ENCODE data around the gene B4GALT3. TPM values are rescaled to one million over a fixed set of nuclear protein-coding genes. Genes with fewer than 3 reads are reported as not detected.

Gene B4GALT3
- polyA plus RNA-seq, 1 donor = 38.4 TPM

- Histone ChIP-seq H3K4me1 (ENCODE audit: control insufficient read depth, insufficient read depth, low read length) (peaks cover 10% of the 10 kb centered on the region), H3K27me3 (ENCODE audit: control insufficient read depth, insufficient read depth, low read length) (no peaks in the 10 kb centered on the region), H3K9me3 (ENCODE audit: control insufficient read depth, low read depth, low read length) (no peaks in the 10 kb centered on the region), H3K4me3 (ENCODE audit: low read length) (no peak overlapping the region), H3K36me3 (ENCODE audit: control insufficient read depth, insufficient read depth, low read length) (peaks cover 60% of the 10 kb centered on the region), H3K27ac (ENCODE audit: low read length) (no peak overlapping the region)
- WGBS (ENCODE audit: insufficient coverage, low lambda C conversion rate) = no CpG with 5 or more reads among the region's 12 CpGs
- no peak for DNase-seq
These were observed 29.3 kb upstream of the B4GALT3 start for GRCh38 chr1:161206411-161207140.

GRCh38 chr1:161201836-161202712, 24.8 kb upstream of the B4GALT3 start, which contains the start of gene NDUFS2:
NDUFS2 (plus strand) TSS chr1:161202367; CDS start chr1:161202386, 19 bp downstream.
- peaks cover 24% of the 10 kb centered on the region for H3K36me3 ChIP-seq (ENCODE audit: control insufficient read depth, insufficient read depth, low read length)
- H3K4me3 ChIP-seq (ENCODE audit: low read length) = peak within 1 kb of the TSS; percentile 74
- no peaks in the 10 kb centered on the region for H3K27me3 ChIP-seq (ENCODE audit: control insufficient read depth, insufficient read depth, low read length)
- peak; percentile 99 for DNase-seq
- H3K4me1 ChIP-seq (ENCODE audit: control insufficient read depth, insufficient read depth, low read length) = peaks cover 19% of the 10 kb centered on the region
- peak within 1 kb of the TSS; percentile 92 for H3K27ac ChIP-seq (ENCODE audit: low read length)
- H3K9me3 ChIP-seq (ENCODE audit: control insufficient read depth, low read depth, low read length) = no peaks in the 10 kb centered on the region
- WGBS (ENCODE audit: insufficient coverage, low lambda C conversion rate) = no CpG with 5 or more reads among the region's 53 CpGs

GRCh38 chr1:161200992-161201835, 23.9 kb upstream of the B4GALT3 start:
- WGBS (ENCODE audit: insufficient coverage, low lambda C conversion rate) = no CpG with 5 or more reads among the region's 13 CpGs
- Histone ChIP-seq H3K27ac (ENCODE audit: low read length) (peak overlapping the region; percentile 92), H3K36me3 (ENCODE audit: control insufficient read depth, insufficient read depth, low read length) (peaks cover 15% of the 10 kb centered on the region), H3K4me3 (ENCODE audit: low read length) (peak overlapping the region; percentile 74), H3K27me3 (ENCODE audit: control insufficient read depth, insufficient read depth, low read length) (no peaks in the 10 kb centered on the region), H3K9me3 (ENCODE audit: control insufficient read depth, low read depth, low read length) (no peaks in the 10 kb centered on the region), H3K4me1 (ENCODE audit: control insufficient read depth, insufficient read depth, low read length) (peaks cover 19% of the 10 kb centered on the region)
- no peak for DNase-seq

GRCh38 chr1:161200421-161200991, 23.2 kb upstream of the B4GALT3 start:
- Histone ChIP-seq H3K27ac (ENCODE audit: low read length) (peak overlapping the region; percentile 92), H3K4me3 (ENCODE audit: low read length) (no peak overlapping the region), H3K9me3 (ENCODE audit: control insufficient read depth, low read depth, low read length) (no peaks in the 10 kb centered on the region), H3K36me3 (ENCODE audit: control insufficient read depth, insufficient read depth, low read length) (peaks cover 11% of the 10 kb centered on the region), H3K4me1 (ENCODE audit: control insufficient read depth, insufficient read depth, low read length) (peaks cover 19% of the 10 kb centered on the region), H3K27me3 (ENCODE audit: control insufficient read depth, insufficient read depth, low read length) (no peaks in the 10 kb centered on the region)
- 100% methylated on average over 3 of the region's 5 CpGs for WGBS (ENCODE audit: insufficient coverage, low lambda C conversion rate)
- no peak for DNase-seq

GRCh38 chr1:161199506-161200139, 22.3 kb upstream of the B4GALT3 start:
- Histone ChIP-seq H3K36me3 (ENCODE audit: control insufficient read depth, insufficient read depth, low read length) (peaks cover 11% of the 10 kb centered on the region), H3K4me1 (ENCODE audit: control insufficient read depth, insufficient read depth, low read length) (peaks cover 19% of the 10 kb centered on the region), H3K9me3 (ENCODE audit: control insufficient read depth, low read depth, low read length) (no peaks in the 10 kb centered on the region), H3K27ac (ENCODE audit: low read length) (peak overlapping the region; percentile 92), H3K27me3 (ENCODE audit: control insufficient read depth, insufficient read depth, low read length) (no peaks in the 10 kb centered on the region), H3K4me3 (ENCODE audit: low read length) (no peak overlapping the region)
- WGBS (ENCODE audit: insufficient coverage, low lambda C conversion rate) = 74% methylated on average over 3 of the region's 5 CpGs
- DNase-seq = no peak

DNA sequence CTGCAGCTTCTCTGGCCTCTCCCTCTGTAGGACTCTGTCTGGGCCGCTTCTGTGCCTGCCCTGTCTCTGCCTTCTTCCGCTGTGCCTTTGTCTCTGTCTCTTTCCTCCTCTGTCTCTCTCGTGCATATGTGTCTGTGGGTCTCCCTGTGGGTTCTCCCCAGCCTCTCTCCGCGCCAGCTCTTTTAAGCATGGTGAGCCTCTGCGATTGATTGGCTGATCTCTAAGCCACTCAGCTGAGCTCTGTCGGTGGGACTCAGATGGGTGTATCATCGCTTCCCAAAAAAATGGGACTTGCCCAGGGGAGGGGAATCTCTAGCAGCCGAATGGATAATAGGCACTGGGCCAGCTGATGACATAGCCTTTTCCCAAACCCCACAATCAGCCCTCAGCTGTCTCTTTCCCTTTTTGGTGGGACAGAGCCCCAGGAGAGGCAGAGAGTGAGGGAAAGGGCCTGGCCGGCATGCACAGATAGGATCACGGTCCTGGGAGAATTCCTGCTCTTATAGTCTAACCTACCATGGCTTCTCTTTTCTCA, 21.7 kb upstream of the B4GALT3 start, which contains the start of gene ADAMTS4:
Gene ADAMTS4 (minus strand): TSS at position 158 of the 535 bp plus-strand sequence. CDS start 427 bp downstream, outside the sequence.
- Histone ChIP-seq H3K9me3 (ENCODE audit: control insufficient read depth, low read depth, low read length) (no peaks in the 10 kb centered on the region), H3K4me3 (ENCODE audit: low read length) (peak within 1 kb of the TSS; percentile 11), H3K36me3 (ENCODE audit: control insufficient read depth, insufficient read depth, low read length) (peaks cover 6% of the 10 kb centered on the region), H3K27me3 (ENCODE audit: control insufficient read depth, insufficient read depth, low read length) (no peaks in the 10 kb centered on the region), H3K4me1 (ENCODE audit: control insufficient read depth, insufficient read depth, low read length) (peaks cover 19% of the 10 kb centered on the region), H3K27ac (ENCODE audit: low read length) (peak within 1 kb of the TSS; percentile 92)
- peak in 1 of 2 donors; percentile 58 for DNase-seq
- no CpG with 5 or more reads among the region's 11 CpGs for WGBS (ENCODE audit: insufficient coverage, low lambda C conversion rate)

GRCh38 chr1:161198194-161198896, 21.0 kb upstream of the B4GALT3 start:
- Histone ChIP-seq H3K27ac (ENCODE audit: low read length) (no peak overlapping the region), H3K4me3 (ENCODE audit: low read length) (peak overlapping the region; percentile 11), H3K9me3 (ENCODE audit: control insufficient read depth, low read depth, low read length) (no peaks in the 10 kb centered on the region), H3K27me3 (ENCODE audit: control insufficient read depth, insufficient read depth, low read length) (no peaks in the 10 kb centered on the region), H3K36me3 (ENCODE audit: control insufficient read depth, insufficient read depth, low read length) (peaks cover under 1% of the 10 kb centered on the region), H3K4me1 (ENCODE audit: control insufficient read depth, insufficient read depth, low read length) (peaks cover 17% of the 10 kb centered on the region)
- no peak for DNase-seq
- no CpG with 5 or more reads among the region's 20 CpGs for WGBS (ENCODE audit: insufficient coverage, low lambda C conversion rate)

DNA sequence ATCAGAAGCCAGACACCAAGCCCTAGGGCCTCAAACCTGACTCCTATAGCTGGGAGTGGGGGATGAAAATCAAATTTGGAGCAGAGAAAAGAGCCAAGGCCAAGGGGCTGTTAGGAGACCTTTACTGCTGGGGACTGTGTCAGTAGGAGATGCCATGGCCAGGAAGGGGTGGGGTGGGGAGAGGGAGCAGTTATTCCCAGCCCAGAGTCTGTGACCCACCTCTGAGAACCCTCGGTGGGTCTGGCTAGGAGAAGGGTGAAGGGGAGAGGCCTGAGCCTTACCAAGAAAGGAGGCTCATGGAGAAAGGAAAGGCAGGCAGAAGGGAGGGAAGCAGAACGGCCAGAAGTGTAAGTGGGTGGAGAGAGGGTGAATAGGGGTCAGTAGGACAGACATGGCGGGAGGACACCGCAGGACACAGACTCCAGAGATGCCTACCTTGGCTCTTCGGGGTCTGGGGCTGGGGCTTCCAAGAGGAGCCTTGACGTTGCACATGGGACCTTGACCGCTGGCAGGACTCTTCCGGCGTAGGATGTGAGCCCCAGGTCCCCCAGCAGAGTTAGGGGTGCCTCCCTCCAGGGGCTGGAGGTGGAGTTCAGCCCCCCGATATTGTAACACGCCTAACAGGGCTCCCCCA, 20.4 kb upstream of the B4GALT3 start:
- no peaks in the 10 kb centered on the region for H3K9me3 ChIP-seq (ENCODE audit: control insufficient read depth, low read depth, low read length)
- DNase-seq = no peak
- peak overlapping the region; percentile 76 for H3K27ac ChIP-seq (ENCODE audit: low read length)
- 78% methylated on average over 1 of the region's 11 CpGs for WGBS (ENCODE audit: insufficient coverage, low lambda C conversion rate)
- no peaks in the 10 kb centered on the region for H3K27me3 ChIP-seq (ENCODE audit: control insufficient read depth, insufficient read depth, low read length)
- peaks cover 15% of the 10 kb centered on the region for H3K4me1 ChIP-seq (ENCODE audit: control insufficient read depth, insufficient read depth, low read length)
- H3K4me3 ChIP-seq (ENCODE audit: low read length) = peak overlapping the region; percentile 11
- H3K36me3 ChIP-seq (ENCODE audit: control insufficient read depth, insufficient read depth, low read length) = no peaks in the 10 kb centered on the region

Data from large intestine (tissue), 3 donors.